Vagina (tissue), 2 donors: ENCODE measurements around the gene NPAS3. TPM values are rescaled to one million over a fixed set of nuclear protein-coding genes. Genes with fewer than 3 reads are reported as not detected.

Experiments
- DNase-seq, 2 donors: peaks; one replicate each; pipeline ENCODE4 v3.0.0-alpha.2; 2017; ENCODE audit errors: extremely low spot score in 2 of 2
- H3K27ac ChIP-seq: fragments of 200-600 bp; sonication (generic); one replicate; pipeline ENCODE4 v1.5.1; 2019
- H3K27me3 ChIP-seq: fragments of 200-600 bp; sonication (generic); one replicate; pipeline ENCODE4 v1.5.1; 2019
- H3K36me3 ChIP-seq, 2 donors: fragments of 200-600 bp; sonication (generic); one replicate each; pipeline ENCODE4 v1.5.1; 2017 to 2019
- H3K4me1 ChIP-seq: fragments of 200-600 bp; sonication (generic); one replicate; pipeline ENCODE4 v1.5.1; 2019
- H3K4me3 ChIP-seq, 2 donors: fragments of 200-600 bp; sonication (generic); 1 replicate in 1 of 2; 2 replicates in 1 of 2; pipeline ENCODE4 v1.5.1; 2016 to 2019
- H3K9me3 ChIP-seq: fragments of 200-600 bp; sonication (generic); one replicate; pipeline ENCODE4 v1.5.1; 2019
- CTCF ChIP-seq, 3 experiments: fragments of 450-650 bp in 2 of 3; fragments of 200-600 bp in 1 of 3; sonication (generic) in 1 of 3; IDR thresholded peaks; one replicate each; pipeline ENCODE4 v1.5.1; 2017 to 2019; ENCODE audit warnings: antibody characterized with exemption in 3 of 3, mild to moderate bottlenecking in 2 of 3, moderate library complexity in 2 of 3
- POLR2A ChIP-seq, 2 donors: fragments of 450-650 bp; IDR thresholded peaks; one replicate each; pipeline ENCODE4 v1.6.1; 2017; ENCODE audit warnings: antibody characterized with exemption in 2 of 2, mild to moderate bottlenecking in 2 of 2, moderate library complexity in 2 of 2
- POLR2AphosphoS5 ChIP-seq, 2 donors: sonication (generic); formaldehyde crosslinking; IDR thresholded peaks; one replicate each; pipeline ENCODE4 v1.9.0; 2017; ENCODE audit warnings: antibody characterized with exemption in 2 of 2, mild to moderate bottlenecking in 2 of 2, low read depth in 1 of 2; ENCODE audit not compliant: insufficient read depth in 1 of 2
- intact Hi-C: fragments of 100-400 bp; cut with DNase I; formaldehyde crosslinking; loops from one replicate; pipeline ENCODE4 v1.15.1; 2023
- total RNA-seq: library from RNA; depleted of rRNA; stranded (reverse); fragments of >200 nt; gene quantifications from one replicate; pipeline ENCODE4 v1.2.3, GENCODE V29; 2016

NPAS3 gene
- total RNA-seq, 1 donor from 2014 or later, result 1.2 TPM

- no peaks in the 10 kb centered on the region for H3K9me3 ChIP-seq
- intact Hi-C loops, result no loop called here
- H3K4me1 ChIP-seq, result no peaks in the 10 kb centered on the region
- no peaks in the 10 kb centered on the region for H3K27me3 ChIP-seq
- H3K27ac ChIP-seq, result no peak overlapping the region
- no peak overlapping the region for H3K4me3 ChIP-seq
- no peaks in the 10 kb centered on the region for H3K36me3 ChIP-seq
- DNase-seq, result no peak
- TF ChIP-seq POLR2A (IDR thresholded peaks at IDR 0.05) (no peak), CTCF (IDR thresholded peaks at IDR 0.05) (no peak)
These were observed 770.6 kb downstream of the NPAS3 start for GRCh38 chr14:33709283-33709682.

- no peaks in the 10 kb centered on the region for H3K36me3 ChIP-seq
- no peaks in the 10 kb centered on the region for H3K9me3 ChIP-seq
- intact Hi-C loops, result no loop called here
- H3K4me1 ChIP-seq, result peaks cover 2% of the 10 kb centered on the region
- no peak overlapping the region for H3K27ac ChIP-seq
- no peak overlapping the region for H3K4me3 ChIP-seq
- TF ChIP-seq POLR2A (IDR thresholded peaks at IDR 0.05) (no peak), POLR2AphosphoS5 (IDR thresholded peaks at IDR 0.05; ENCODE audit: insufficient read depth in 1 of 2, low read depth in 1 of 2) (no peak), CTCF (IDR thresholded peaks at IDR 0.05) (no peak)
- no peaks in the 10 kb centered on the region for H3K27me3 ChIP-seq
- no peak for DNase-seq
These were observed 771.0 kb downstream of the NPAS3 start for GRCh38 chr14:33709711-33710110.

- peaks cover 7% of the 10 kb centered on the region for H3K4me1 ChIP-seq
- H3K27ac ChIP-seq, result no peak overlapping the region
- no peaks in the 10 kb centered on the region for H3K9me3 ChIP-seq
- H3K27me3 ChIP-seq, result no peaks in the 10 kb centered on the region
- DNase-seq, result no peak
- no peaks in the 10 kb centered on the region for H3K36me3 ChIP-seq
- TF ChIP-seq POLR2A (IDR thresholded peaks at IDR 0.05) (no peak), POLR2AphosphoS5 (IDR thresholded peaks at IDR 0.05; ENCODE audit: insufficient read depth in 1 of 2, low read depth in 1 of 2) (no peak), CTCF (IDR thresholded peaks at IDR 0.05) (no peak)
- intact Hi-C loops, result no loop called here
- no peak overlapping the region for H3K4me3 ChIP-seq
These were observed 771.6 kb downstream of the NPAS3 start for GRCh38 chr14:33710273-33710672.

GRCh38 chr14:33711194-33711593 lies 772.5 kb downstream of the NPAS3 start:
- H3K27me3 ChIP-seq, result no peaks in the 10 kb centered on the region
- H3K36me3 ChIP-seq, result no peaks in the 10 kb centered on the region
- H3K4me1 ChIP-seq, result peaks cover 9% of the 10 kb centered on the region
- DNase-seq, result no peak
- intact Hi-C loops, result no loop called here
- no peaks in the 10 kb centered on the region for H3K9me3 ChIP-seq
- no peak overlapping the region for H3K4me3 ChIP-seq
- TF ChIP-seq CTCF (IDR thresholded peaks at IDR 0.05) (no peak), POLR2AphosphoS5 (IDR thresholded peaks at IDR 0.05; ENCODE audit: insufficient read depth in 1 of 2, low read depth in 1 of 2) (no peak), POLR2A (IDR thresholded peaks at IDR 0.05) (no peak)
- no peak overlapping the region for H3K27ac ChIP-seq

GRCh38 chr14:33711811-33712216 lies 773.1 kb downstream of the NPAS3 start:
- no peak overlapping the region for H3K27ac ChIP-seq
- H3K4me3 ChIP-seq, result no peak overlapping the region

More at GRCh38 chr14:33711811-33712216, 773.1 kb downstream of the NPAS3 start:
- intact Hi-C loops, result no loop called here
- H3K9me3 ChIP-seq, result no peaks in the 10 kb centered on the region
- H3K4me1 ChIP-seq, result peaks cover 9% of the 10 kb centered on the region
- DNase-seq, result no peak
- no peaks in the 10 kb centered on the region for H3K27me3 ChIP-seq
- no peaks in the 10 kb centered on the region for H3K36me3 ChIP-seq
- no peak for TF ChIP-seq POLR2AphosphoS5 (IDR thresholded peaks at IDR 0.05; ENCODE audit: insufficient read depth in 1 of 2, low read depth in 1 of 2)
- TF ChIP-seq CTCF (IDR thresholded peaks at IDR 0.05), result no peak
- TF ChIP-seq POLR2A (IDR thresholded peaks at IDR 0.05), result no peak
